ENCODE measurements around the gene ZNF777.
A peak's percentile ranks its signal among the peaks of the same experiment; 100 is the strongest.

The ZNF777 gene

DNA sequence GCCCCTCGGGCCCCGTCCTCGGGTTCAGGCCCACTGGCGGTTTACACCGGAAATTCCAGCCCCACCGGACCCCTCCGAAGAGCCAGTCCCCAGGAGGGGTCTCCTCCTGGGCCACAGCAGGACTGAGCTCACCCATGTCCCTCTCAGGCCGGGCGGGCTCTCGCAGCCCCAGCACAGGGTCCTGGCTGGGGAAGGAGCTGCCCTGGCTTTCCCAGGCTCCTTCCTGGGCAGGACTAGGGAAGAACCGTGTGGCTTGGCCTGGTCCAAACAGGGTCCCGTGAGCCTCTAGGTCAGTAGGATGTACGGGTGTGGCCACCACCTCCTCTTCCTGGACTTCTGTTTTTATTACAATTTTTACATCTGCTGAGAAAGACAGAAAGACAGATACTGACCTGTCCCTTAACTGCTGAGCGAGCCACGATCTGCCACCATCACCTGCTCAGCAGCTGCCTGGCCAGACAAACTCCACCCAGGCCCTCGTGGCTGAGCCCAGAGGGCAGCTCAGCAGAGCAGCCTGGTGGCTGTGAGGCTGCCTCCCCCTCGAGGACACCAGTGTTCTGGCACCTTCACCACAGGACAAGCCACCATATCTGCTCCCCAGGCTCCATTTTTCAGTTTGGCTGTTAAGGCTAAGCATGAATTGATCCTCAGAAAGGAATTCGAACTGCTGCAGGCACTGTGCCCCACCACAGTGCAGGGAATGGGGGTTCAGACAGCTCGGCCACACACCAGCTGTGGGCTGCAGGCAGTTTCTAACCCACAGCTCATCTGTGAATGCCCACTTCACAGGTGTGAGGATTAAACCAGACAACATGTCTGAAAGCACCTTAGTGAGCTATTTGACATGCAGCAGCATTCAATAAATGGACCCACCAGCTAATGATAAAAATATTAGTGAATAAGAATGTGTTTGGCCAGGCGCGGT lies 14.5 kb upstream of the ZNF777 start:
- DNase-seq, result no peak

DNA sequence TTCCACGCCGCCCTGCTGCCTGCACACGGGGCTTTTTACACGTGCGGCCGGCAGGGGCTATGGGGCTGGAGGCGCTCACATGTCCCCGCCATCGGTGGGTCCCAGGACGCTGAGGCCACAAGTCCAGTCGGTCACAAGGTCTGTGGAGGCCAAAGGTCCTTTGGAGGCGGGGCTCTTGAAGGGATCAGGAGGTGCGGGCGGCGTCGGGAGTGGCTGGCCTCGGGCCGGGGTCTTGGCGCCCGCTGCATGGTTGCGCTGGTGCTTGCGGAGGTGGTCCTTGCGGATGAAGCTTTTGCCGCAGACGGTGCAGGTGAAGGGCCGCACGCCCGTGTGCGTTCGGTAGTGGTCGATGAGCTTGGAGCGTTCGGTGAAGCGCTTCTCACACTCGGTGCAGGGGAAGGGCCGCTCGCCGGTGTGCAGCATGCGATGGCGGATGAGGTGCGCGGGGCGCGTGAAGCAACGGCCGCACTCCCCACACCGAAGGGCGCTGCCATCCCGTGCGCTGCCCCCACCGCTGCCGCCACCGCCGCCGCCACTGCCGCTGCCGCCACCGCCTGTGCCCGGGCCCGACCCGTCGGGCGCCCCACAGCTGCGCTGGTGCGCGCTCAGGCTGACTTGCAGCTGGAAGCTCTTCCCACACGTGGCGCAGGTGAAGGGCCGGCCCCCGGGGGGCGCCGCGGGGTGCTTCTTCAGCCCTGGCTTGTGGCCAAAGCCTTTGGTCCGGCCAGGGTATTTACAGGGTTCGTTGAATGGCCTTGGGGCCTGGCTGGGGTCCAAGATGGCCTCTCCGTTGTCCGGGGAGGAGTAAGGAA lies 13.7 kb upstream of the ZNF777 start:
- DNase-seq, result peak in 1 of 2 experiments; percentile 18

GRCh38 chr7:149473251-149473650 lies 12.4 kb upstream of the ZNF777 start:
- DNase-seq, result no peak

- DNase-seq, result peak in 1 of 2 experiments; percentile 14
Observed at GRCh38 chr7:149471289-149471953, 10.6 kb upstream of the ZNF777 start.

- peak in 1 of 2 experiments; percentile 12 for DNase-seq
Observed at GRCh38 chr7:149469806-149470205, 8.9 kb upstream of the ZNF777 start.

DNA sequence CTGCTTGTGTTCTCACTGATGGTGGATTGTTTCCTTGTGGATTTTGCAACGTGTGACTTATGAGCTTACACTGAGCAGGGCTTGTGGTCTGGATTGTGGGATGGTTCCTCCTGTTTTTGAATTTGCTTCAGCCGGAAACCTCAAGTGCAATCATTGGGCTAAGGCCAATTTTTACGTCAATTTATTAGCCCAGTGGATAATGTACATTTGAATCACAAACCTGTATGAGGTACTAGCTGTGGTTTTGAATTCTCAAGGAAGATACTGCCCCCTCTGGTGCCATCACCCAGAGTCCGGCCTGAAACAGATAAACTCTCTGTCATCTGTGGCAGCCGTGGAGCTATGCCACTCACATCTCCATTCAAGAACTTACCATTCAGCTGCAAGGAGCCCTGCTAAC lies 7.3 kb upstream of the ZNF777 start:
- DNase-seq, result peak in 1 of 2 experiments; percentile 12

DNA sequence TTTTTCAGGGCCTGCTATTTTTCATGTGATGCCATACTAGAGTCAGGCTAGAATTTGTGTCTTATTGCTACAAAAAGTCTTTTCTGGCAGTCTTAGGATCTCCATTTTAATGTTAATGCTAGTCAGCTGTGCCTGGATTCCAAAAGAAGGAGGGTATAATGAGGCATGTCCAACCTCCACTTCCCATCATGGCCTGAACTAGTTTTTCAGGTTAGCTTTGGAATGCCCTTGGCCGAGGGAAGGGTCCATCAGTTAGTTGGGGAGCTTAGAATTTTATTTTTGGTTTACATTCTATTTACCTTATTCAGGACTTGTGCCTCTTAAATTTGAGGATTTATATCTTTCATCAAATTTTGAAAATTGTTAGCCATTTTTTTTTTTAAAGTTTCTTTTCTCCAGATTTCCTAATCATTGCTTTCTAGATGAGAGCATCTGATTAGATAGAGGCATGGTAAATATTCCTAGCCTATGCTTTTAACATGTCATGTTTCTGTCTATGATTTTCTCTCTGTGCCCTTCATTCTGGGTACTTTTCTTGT lies 6.5 kb upstream of the ZNF777 start:
- DNase-seq, result no peak

GRCh38 chr7:149466364-149466763 lies 5.5 kb upstream of the ZNF777 start:
- DNase-seq, result no peak

DNA sequence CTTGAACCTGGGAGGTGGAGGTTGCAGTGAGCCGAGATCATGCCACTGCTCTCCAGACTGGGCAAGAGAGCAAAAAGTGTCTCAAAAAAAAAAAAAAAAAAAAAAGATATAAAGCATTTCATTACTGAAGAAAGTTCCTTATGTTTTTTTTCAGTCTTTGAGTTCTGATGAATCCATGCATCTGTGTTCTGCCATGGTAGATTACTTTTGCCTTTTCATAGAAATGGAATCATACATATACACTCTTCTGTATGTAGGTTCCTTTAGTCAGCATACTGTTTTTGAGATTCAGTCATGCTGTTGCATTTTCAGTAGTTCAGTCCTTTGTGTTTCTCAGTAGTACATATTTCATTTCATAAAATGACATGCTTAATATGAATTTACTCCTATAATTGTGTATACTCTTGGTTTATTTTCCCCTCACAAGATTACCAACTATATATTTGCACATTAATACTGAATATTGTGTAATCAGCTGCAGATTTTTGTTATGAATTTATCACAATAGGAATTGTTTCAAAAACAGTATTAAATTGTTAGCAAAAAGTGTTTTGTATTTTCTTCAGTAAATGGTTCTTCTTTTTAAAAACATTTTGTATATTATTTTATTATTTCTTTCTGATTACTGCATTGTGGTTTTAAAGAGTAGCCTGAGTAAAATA lies 2.8 kb upstream of the ZNF777 start:
- DNase-seq, result no peak

DNA sequence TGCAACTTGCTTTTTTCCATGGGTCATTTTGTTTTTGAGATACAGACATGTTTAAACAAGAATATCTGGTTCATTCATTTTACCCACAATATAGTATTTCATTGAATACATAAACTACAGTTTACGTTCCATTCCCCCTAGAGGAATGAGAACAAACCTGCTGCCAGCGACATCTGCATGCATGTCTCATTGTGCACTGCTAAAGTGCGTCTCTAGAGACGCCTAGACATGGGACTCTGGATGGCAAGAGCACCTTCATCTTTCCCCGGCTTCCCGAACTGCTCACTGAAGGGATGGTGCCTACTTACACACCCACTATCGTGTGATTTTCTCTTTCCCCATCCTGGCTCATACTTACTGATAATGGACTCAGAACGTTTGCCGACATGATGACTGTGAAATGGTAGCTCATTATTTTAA lies 1.2 kb upstream of the ZNF777 start:
- DNase-seq, result no peak

- peak; percentile 48 to 54 for DNase-seq
Observed at GRCh38 chr7:149459540-149460452, 1.1 kb downstream of the ZNF777 start.

DNA sequence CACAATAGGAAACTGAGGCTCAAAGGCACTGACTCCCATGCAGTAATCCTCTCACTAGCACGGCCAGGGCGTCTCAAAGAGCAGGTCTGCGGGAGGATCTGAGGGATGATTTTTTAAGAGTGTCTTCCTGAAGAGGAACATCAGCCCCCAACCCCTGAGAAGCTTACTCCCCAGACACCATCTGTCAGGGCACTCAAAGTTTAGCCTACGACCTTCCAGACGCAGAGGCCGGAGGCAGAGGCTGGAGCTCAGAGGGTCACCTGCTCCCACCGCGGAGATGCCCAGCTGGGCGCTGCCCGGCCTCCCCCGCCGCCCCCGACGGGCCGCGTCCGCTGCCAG lies 1.7 kb downstream of the ZNF777 start:
- DNase-seq, result no peak

GRCh38 chr7:149458235-149458634 lies 2.6 kb downstream of the ZNF777 start:
- no peak for DNase-seq

DNA sequence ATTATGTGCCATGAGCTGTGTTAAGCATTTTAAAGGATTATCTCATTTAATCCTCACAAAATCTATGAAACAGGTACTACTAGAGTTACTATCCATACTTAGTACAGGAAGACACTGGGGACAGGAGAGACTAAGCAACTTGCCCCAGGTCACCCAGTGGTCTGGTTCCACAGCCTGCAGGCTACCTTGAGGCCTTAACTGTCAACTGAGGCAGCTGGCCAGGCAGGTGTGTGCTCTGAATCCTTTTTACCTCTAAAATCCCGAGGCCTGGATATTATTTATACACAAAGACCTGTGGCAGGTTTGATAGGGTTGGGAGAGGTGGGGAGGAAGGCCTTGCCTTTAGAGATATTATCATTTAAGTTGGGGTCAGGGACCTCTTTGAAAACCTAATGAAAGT lies 3.1 kb downstream of the ZNF777 start:
- DNase-seq, result no peak

GRCh38 chr7:149456506-149457421 lies 4.1 kb downstream of the ZNF777 start:
- no peak for DNase-seq

DNA sequence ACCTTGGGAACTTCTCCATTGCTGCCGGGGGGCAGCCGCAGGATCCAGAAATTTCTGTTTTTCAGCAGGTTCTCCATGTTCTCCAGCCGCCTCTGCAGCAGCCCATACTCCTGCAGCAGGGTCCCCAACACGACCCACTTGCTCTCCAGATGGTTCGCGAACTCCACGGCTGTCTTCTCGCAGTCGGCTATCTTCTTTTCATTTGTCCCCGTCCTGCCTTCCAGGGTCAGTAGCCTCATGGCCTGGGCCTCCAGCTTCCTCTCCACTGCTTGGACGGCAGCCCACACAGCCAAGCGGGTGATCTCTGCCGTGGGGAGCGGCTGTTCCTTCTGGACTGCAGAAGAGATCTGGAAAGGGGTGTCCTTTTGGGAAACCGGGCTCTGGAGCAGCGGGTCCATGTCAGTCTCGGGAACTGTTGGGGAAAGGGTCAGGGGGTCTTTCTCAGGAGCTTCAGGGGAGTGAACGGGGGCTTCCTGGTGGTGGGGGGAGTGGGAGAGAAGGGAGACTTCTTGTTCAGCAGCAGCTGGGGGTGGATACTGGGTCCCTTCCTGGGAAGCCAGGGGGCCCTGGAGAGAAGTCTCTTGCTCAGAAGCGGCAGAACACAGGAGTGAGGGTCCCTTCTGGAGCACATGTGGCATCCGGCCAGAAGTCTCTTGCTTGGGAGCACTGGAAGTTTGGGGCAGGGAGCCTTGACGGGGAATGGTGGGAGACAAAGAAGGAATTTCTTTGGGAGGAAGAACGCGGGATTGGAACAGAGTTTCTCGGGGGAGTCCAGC lies 5.5 kb downstream of the ZNF777 start:
- peak in 1 of 2 experiments; percentile 13 for DNase-seq

DNA sequence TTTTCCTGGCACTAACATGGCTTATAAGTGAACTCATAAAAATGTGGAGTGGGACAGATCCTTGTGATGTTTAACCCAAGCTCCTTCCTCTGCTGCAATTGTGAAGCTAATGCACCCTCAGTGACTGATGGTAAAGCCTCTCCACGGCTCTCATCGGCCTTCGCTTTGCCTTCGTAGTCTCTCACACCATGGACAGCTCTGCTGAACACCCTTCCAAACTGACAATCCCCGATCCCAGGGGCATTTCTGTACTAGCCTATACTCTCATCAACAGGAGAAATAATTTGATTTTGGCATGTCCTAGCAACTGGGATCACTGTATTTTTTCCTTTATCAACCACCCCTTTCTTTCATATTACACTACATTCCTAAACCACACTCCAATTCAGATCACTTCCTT lies 6.1 kb downstream of the ZNF777 start:
- no peak for DNase-seq

DNA sequence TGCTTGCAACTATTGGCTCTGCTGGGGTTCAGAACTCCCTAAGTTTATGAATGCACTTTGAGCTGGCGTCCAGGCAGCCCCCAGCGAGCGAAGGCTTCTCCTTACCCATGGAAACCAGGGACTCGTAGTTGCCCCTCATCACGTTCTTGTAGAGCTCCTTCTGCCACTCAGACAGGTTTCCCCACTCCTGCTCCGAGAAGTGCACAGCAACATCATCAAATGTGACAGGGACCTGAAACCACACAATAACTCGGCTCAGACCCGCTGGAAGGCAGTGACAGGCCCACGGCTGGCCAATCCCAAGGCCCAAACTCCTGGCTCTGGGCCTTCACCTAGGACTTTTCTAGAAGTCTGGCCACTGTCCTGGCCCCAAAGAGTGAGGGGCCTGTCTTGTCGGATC lies 6.9 kb downstream of the ZNF777 start:
- DNase-seq, result peak in 1 of 2 experiments; percentile 11

DNA sequence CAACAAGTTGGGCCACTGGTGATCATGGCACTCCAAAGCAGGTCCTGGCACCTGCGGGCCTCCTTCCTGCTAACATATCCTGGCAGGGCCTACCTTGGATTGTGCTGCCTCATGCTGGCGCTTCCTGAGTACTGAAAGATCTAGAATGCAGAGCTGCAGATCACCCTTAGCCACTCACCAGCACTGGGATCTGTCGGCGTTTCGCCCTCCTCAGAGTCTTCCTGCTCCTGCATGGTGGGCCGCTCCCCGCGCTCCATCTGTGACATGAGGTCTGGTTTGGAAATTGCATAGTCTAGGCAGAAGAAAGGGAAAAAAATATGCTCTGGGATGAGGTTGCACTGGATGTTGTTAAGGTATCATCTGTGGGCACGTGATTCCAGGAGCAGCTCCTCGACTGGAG lies 10.0 kb downstream of the ZNF777 start:
- peak in 1 of 2 experiments; percentile 5 for DNase-seq
